ENCODE results near the gene MACROD2.
"Not testable (repeated sequence)": the region's sequence is repeated elsewhere in the genome, so short reads cannot be mapped to it uniquely, and the experiment has no call there.

The MACROD2 gene

GRCh38 chr20:15146948-15147347 is 1151.6 kb downstream of the MACROD2 start:
- DNase-seq: no peak

- no peak for DNase-seq
Measured at GRCh38 chr20:15154070-15154469, 1158.8 kb downstream of the MACROD2 start.

GRCh38 chr20:15155848-15156401 is 1160.6 kb downstream of the MACROD2 start:
- DNase-seq: no peak

GRCh38 chr20:15158533-15158932 is 1163.2 kb downstream of the MACROD2 start:
- no peak for DNase-seq

- no peak for DNase-seq
Measured at GRCh38 chr20:15162079-15162647, 1166.8 kb downstream of the MACROD2 start.

- DNase-seq: no peak
Measured at GRCh38 chr20:15163632-15164031, 1168.3 kb downstream of the MACROD2 start.

GRCh38 chr20:15164726-15165125 is 1169.4 kb downstream of the MACROD2 start:
- no peak for DNase-seq

GRCh38 chr20:15166744-15167143 is 1171.4 kb downstream of the MACROD2 start:
- DNase-seq: no peak

- DNase-seq: no peak
Measured at GRCh38 chr20:15171016-15171415, 1175.7 kb downstream of the MACROD2 start.

- DNase-seq: no peak
Measured at GRCh38 chr20:15176929-15177328, 1181.6 kb downstream of the MACROD2 start.

GRCh38 chr20:15178581-15178980 is 1183.3 kb downstream of the MACROD2 start:
- DNase-seq: no peak

- DNase-seq: no peak
Measured at GRCh38 chr20:15179381-15179780, 1184.1 kb downstream of the MACROD2 start.

GRCh38 chr20:15179781-15180180 is 1184.5 kb downstream of the MACROD2 start:
- DNase-seq: no peak

GRCh38 chr20:15185322-15185721 is 1190.0 kb downstream of the MACROD2 start:
- DNase-seq: no peak

GRCh38 chr20:15185913-15186312 is 1190.6 kb downstream of the MACROD2 start:
- no peak for DNase-seq

GRCh38 chr20:15187612-15188011 is 1192.3 kb downstream of the MACROD2 start:
- DNase-seq: no peak

- no peak for DNase-seq
Measured at GRCh38 chr20:15188415-15188814, 1193.1 kb downstream of the MACROD2 start.

GRCh38 chr20:15191082-15191723 is 1195.9 kb downstream of the MACROD2 start:
- no peak for DNase-seq

GRCh38 chr20:15195378-15195777 is 1200.1 kb downstream of the MACROD2 start:
- no peak for DNase-seq

GRCh38 chr20:15196547-15197255 is 1201.4 kb downstream of the MACROD2 start:
- no peak for DNase-seq

- DNase-seq: not testable (repeated sequence)
Measured at GRCh38 chr20:15198017-15198416, 1202.7 kb downstream of the MACROD2 start.

- no peak for DNase-seq
Measured at GRCh38 chr20:15199698-15200097, 1204.4 kb downstream of the MACROD2 start.

- no peak for DNase-seq
Measured at GRCh38 chr20:15200147-15200565, 1204.8 kb downstream of the MACROD2 start.

GRCh38 chr20:15201602-15202001 is 1206.3 kb downstream of the MACROD2 start:
- no peak for DNase-seq
